Measurements from ENCODE around the gene FCAMR.

FCAMR gene

DNA sequence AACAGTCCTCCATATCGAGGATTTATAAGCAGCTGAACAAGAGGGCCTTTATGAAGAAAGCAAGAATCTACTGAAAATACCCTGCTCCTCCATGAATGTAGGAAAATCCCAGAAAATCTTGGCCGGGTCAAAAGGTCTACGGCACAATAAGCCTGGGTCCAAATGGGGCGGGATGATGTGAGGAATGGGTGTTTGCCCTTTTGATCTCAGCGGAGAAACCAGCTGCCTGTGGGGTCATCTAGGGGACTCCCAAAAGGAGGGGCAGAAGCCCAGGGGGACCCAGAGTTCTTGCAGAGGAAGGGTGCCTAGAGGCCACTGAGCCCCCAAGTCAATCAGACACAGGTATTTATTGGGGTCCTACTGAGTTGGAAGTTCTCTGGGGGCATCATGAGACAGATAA, 12.6 kb downstream of the FCAMR start:
- no peak for DNase-seq (ENCODE audit: low spot score)

DNA sequence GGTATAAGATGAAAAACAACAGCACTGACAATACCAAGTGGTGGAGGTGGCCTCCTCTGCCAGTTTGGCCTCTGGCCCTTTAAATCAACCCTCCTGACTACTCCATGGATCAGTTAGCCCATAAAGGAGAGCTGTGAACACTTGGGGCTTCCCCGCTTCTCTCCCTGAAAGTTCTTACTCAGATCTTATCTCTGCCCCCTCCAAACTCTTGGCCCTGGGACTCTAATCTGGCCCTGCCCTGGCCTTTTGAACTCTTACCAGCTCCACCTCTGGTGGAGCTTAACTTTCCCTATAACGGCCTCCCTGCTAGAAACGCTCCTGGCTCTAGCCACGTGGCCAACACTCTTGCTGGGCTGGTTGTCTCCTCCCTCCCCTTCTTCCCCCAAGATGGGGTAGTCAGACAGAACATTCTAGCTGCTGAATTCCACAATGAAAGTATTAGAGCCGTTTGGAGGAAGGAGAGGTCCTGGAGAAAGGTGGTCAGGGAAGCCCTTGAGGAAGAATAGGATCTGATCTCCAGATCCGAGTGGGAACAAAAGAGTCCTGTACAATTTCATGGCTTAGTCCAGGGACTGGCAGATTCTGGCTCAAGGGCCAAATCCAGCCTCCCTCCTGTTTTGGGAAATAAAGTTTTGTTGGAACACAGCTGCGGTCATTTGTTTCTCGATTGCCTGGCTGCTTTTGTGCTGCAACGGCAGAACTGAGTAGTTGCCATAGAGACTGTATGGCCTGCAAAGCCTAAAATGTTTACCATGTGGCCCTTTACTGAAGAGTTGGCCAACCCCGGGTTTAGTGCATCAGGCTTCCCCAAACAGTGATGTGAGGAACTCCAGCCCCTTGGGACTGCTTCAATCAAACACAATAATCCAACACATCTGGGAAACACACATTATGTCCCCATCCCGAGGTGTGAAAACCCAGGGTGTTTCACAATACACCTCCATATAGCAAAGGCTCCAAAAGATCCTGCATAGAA, 14.5 kb downstream of the FCAMR start:
- no peak for DNase-seq (ENCODE audit: low spot score)

DNA sequence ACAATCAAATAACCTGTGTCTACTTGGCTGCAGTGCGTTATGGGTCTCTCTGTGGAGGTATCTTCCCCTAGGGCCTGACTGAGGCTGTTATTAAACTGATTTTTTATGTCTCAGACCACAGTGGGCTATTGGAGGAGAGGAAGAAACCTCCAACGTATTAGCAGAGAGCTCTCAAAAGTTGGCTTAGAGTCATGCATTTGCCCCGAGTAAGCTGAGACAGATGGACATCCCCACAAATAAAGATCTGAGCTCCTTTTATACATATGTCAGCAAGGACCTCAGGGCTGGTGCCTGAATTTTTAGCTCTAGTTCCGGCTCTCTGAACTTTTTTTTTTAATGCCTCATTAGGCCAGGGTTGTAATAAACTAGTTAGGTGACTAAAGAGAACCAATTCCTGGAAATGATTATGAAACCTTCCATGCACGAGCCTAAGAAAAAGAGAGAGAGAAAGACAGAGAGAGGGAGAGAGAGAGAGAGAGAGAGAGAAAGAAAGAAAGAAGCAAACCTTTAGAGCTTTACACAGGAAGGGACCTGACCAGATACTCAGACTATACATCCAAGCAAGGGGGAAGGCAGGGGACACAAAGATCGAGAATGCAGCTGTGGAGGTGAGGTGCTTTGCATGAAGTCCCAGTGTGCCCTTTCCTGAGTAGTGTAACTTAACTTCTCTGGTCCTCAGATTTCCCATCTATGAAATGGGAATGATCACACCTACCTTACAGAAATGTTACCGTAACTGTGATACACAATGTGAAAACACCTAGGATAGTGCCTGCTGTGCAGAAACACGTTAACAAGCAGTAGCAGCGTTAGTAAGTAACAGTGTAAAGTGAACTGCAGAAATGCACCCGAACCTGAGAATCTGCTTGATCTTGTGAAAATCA, 15.6 kb downstream of the FCAMR start:
- no peak for DNase-seq (ENCODE audit: low spot score)

DNA sequence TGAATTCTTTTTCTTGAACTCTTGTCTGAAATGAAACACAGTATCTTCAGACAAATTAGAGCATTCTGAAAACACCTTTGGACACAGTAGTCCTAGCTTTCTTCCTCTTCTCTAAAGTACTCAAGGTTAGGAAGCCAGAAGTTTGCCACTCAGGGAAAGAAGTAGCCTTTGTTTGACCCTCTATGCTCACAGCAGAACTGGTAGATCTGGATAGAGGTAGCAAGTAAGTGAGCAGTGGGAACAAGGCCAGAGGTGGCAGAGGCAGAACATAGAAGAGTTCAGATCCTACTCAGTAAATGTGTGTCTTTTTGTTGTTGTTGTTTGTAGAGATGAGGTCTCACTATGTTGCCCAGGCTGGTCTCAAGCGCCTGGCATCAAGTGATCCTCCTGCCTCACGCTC, 16.6 kb downstream of the FCAMR start:
- no peak for DNase-seq (ENCODE audit: low spot score)

DNA sequence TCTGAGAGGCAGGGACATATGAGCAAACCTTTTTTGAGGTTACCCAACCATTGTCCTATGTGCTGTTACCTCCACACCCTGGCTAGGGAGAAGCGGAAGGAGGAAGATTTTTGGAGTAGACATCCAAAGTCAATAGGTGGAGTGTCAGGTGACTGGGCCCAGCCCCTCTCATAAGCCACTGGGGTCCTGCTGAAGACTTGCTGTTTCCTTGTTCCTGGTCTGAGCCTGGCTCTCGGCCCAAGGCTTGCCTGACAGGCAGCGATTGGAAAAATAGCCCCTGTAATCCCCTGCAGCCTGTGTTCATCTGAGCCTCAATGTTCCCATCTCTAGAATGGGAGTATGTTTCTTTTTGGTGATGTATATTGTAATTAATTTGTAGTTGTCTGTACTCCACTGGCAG, 17.1 kb downstream of the FCAMR start:
- no peak for DNase-seq (ENCODE audit: low spot score)

DNA sequence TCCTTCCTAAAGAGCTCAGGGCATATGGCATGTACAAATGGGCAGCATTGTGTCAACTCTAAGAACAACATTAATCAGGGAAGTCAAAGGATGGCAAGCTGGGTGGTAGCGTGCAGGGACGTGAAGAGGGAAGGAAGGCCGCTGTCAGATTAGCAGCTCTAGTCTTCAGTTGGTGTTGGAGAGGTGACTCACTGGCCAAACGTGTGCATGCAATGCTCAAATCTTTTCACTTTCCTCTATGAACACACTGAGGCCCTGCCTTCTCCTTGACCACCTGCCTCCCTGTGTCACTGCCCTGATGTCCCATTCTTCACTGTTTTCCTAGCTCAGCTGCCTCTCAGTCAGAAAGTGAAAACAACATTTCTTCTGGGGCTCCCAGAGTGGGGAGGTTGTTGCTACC, 18.1 kb downstream of the FCAMR start:
- no peak for DNase-seq (ENCODE audit: low spot score)

DNA sequence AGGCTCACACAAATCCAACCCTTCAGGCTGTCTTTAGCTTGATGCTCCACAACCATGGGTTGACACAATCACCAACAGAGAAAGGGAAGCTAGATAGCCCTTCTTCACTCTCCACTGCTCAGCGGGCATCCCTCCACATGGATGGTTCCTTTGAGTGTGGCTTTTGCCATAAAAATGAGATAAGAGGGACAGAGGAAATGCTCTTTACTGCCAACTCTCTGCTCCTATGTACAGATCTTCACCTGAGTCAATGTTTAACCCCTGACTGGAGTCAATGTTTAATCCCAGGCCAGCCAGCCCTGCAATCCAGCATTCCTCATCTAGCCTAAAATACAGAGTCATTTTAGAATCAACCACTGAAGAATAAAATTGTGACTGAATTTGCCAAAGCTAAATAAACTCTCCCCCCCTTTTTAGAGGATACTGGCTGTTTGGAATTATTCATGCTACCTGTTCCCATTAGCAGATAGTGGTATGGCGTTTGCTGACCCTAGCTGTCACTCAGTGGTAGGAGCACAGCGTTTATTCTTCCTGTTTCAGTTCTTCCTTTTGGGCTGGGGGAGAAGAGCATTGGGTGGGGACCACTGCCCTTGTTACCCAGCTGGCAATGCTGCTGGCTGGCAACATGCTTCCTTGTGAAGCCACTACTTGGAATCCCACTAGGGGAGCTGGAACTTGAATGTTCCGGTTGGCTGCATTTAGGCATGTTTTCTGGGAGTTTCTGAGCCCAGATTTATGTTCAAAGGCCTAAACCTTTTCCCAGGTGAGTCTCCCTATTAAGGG, 18.8 kb downstream of the FCAMR start:
- DNase-seq (ENCODE audit: low spot score) = no peak

DNA sequence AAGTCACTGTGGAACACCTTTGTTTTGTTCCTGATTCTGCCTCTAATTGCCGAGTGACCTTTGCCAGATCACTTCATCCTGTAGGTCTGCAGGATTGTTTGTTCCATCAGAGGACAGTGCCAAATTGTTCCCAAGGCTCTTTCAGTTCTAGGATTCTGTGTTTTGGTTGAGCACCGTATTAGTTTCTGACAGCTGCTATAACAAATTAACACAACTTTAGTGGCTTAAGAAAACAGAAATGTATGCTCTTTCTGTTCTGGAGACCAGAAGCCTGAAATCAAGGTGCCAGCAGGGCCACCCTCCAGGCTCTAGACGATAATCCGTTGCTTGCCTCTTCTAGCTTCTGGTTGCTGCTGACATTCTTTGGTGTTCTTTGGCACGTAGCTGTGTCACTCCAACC, 20.6 kb downstream of the FCAMR start:
- no peak for DNase-seq (ENCODE audit: low spot score)

DNA sequence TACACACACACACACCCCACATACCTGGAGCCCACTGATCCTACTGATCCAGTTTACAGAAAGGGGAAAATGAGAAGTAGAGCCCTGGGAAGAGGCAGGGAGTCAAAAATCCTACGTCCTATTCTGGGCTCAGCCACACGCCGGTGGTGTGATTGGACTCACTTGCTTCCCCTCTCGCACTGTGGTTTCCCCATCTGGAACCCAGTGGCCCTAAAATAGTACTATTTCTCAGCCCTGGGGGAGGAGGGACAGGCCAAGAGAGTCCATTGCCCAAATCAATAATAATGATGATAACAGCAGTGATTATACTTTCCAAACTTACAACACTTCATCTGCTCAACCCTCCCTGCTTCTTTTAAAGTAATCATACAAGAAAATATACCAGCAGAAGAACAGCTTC, 21.1 kb downstream of the FCAMR start:
- DNase-seq (ENCODE audit: low spot score) = no peak

DNA sequence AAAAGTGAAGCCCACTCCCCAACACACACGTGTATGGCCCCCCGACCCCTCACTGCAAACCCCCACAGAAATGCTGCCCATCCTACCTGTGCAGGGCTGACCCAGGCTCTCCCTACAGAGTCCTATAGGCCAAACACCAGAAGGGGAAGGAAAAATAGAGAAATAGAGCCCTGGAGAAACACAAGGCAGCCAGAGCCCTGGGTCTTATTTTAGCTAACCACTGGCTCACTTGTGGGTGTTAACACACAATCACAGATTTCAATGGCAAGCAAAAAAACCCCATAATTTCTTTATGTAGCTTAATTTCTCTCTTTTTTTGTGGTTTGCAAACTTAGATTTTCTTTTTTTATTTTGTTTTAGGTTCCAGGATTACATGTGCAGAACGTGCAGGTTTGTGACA, 23.0 kb downstream of the FCAMR start:
- no peak for DNase-seq (ENCODE audit: low spot score)

DNA sequence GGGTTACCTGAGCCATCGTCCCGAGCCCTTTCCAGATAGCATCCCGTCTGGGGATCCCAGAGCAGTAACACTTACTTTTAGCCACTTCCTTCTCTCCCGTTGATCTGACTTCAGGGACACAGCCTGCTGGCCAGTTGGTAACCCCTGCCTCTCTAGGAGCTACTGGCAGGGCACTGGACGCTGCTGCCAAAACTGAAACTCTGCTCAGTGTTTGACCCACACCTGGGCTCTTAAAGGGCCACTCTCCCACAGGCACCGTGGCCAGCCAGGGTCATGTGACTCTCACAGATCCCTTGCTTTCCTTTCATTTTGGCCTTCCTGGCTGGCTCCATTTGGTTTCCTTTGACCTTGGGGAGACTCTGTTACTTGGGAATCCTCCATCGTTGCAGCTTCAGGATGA, 24.0 kb downstream of the FCAMR start, which contains the start of gene PIGR:
PIGR (minus strand) TSS at position 206 of the 400 bp plus-strand sequence. CDS start 5,935 bp downstream, outside the sequence.
- no peak for DNase-seq (ENCODE audit: low spot score)

DNA sequence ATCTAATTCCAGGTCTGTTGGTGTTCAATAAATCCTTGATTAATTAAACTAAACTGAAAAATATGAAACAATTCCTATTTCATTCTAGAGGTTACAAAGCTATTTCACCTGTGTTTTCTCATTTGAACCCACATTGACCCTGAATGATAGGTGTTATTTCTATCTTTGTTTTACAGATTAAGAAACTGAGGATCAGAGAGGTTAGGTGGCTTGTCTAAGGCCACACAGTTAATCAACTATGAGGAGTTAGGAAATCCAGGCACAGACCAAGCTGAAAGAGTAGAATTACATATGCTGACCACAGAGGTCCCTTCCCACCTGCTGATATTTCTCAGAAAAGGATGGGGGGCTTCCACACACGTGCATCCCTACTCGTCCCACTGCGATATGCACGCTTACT, 24.5 kb downstream of the FCAMR start:
- no peak for DNase-seq (ENCODE audit: low spot score)

DNA sequence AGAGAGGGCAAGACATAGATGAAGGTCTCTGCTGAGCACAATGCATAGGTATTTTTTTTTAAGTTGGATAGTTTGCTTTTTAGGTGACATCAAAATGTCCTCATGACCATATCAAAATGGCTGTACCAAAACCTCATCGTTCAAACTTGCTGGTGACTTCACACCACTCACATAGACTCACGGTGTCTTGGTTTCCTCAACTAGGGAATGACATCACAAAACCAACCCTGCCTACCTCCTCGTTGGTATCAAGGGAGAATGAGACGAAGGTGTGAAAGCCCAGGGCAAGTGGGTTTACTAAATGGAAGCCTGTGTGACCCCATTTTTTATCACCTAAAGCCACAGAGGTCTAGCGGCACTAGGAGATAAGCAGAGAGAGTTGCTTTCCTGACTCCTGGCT, 25.6 kb downstream of the FCAMR start:
- DNase-seq (ENCODE audit: low spot score) = no peak

DNA sequence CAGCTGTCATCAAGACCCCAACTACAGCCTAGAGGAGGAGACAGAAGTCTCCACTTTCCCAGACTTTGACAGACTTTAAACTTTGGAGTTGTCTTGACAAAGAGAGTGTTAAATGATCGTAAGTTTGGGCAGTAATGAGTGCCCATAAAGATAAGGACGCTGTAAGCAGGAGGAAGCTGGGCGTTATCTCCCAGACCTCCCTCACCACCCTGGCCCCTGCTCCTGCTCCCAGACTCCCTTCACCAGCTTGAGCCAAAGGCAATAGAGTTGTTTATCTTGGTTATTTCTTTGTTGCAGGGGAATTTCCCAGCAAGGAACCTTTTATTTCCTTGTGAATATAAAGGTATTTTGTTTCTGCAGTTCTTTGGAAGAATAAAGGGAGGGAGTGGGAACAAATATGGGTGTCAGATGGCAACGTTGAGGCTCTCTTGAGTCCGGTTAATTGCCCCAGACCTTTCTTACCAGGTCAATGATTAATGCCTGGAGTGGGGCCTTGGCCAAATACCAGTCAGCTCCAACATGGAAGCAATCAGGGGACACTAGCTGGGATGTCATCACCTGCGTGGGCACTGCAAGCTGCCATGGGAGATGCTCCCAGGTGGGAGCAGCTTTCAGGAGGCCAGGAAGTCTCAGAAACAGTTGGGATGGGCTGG, 28.4 kb downstream of the FCAMR start:
- DNase-seq (ENCODE audit: low spot score) = no peak

DNA sequence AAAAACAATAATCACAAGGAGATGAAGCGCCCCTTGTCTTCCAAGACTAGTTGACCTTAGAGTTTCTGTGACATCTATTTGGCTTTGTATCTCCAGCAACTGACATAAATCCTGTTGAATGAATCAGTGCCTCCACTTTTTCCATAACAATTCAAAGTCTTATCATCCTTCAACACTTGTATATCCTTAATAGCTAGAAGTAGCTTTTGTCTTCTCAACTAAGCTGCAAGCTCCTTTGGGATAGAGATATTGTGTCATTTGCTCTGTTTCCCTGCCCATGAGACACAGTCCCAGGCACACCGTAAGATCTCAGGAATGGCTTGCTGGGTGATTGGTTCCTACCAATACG, 29.7 kb downstream of the FCAMR start:
- DNase-seq (ENCODE audit: low spot score) = no peak

DNA sequence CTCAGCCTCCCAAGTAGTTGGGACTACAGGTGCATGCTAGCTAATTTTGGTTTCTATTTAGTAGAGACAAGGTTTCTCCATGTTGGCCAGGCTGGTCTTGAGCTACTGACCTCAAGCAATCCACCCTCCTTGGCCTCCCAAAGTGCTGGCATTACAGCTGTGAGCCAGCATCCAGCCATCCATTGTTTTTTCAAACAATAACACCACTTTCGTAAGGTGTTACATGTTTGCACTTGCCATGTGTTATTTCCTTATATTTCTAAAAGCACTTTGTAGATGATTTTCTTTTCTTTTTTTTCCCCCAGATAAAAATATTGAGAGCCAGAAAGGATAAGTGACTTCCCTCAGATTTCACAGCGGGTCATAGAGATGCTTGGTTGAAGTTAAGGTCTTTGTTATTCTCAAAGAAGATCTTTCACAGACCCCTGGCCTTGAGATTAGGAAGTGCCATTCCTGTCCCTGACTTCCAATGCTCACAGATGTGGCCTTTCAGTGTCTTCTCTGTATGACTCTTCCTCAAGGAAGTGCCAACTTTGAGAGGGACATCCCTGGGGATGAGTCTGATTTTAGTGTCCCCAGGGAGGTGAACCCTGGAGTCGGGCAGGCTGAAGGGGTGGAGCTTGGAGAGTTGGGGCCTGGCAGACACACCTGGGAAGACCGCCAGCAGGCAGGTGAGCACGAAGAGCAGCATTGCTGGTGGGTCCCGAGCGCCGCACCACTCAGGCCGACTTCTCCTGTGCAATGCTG, 30.2 kb downstream of the FCAMR start:
- DNase-seq (ENCODE audit: low spot score) = no peak

DNA sequence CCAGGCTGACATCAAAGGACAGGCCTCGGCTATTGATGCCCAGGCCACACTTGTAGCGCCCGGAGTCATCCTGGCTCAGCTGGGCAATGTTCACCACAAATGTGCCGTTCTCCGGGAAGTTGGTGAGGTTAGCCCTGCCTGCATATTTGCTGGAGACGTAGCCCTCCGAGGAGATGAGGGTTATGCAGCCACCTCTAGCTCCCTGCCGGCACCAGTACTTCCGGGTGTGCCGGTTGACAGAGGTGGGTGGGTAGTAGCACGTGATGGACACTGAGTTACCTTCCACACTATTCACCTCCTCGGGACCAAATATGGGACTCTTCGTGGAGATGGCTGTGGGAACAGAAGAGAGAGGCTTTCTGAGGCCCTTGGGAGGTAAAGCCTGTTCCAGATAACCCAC, 31.1 kb downstream of the FCAMR start:
- DNase-seq (ENCODE audit: low spot score) = no peak

DNA sequence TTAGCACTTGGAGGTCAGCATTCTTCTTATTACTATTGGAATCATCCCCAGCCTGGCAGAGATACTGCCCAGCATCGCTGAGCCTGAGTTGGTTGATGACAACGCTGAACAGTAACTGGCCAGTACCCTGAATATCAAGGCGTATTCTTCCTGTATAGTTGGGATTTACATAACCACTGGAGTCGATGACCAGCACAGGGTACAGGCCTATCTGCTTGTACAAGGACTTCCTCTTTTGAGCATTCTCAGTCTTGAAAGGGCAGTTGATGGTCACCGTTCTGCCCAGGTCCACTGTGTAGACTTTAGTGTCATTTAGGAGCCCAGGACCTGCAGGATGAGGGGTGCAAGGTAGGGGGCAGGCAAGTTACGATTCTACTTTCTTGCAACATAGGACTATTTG, 32.8 kb downstream of the FCAMR start:
- no peak for DNase-seq (ENCODE audit: low spot score)

DNA sequence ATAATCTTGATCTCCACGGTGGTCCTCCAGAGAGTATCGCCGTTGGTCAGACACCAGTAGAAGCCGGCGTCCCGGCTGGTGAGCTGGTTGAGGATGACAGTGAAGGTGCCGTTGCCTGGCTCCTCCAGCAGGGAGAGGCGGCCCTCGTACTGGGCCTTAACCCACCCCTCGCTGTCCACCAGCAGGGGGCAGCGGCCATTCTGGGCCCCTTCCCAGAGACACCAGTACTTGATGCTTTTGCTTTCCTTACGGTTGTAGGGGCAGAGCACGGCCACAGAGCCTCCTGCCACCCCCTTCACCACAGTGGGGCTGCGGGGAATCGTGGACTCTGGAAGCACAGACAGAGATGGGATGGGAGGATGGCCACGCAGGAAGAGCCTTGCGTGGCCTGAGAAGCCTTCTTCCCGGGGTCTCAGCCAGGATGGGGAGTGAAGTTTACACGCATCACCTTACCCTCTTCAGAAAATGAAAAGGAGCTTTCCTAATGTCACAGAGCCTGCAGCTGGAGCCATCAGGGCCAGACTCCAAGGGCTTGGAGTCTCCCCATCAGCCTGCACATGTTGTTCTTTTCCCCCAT, 34.7 kb downstream of the FCAMR start:
- DNase-seq (ENCODE audit: low spot score) = peak; percentile 7

DNA sequence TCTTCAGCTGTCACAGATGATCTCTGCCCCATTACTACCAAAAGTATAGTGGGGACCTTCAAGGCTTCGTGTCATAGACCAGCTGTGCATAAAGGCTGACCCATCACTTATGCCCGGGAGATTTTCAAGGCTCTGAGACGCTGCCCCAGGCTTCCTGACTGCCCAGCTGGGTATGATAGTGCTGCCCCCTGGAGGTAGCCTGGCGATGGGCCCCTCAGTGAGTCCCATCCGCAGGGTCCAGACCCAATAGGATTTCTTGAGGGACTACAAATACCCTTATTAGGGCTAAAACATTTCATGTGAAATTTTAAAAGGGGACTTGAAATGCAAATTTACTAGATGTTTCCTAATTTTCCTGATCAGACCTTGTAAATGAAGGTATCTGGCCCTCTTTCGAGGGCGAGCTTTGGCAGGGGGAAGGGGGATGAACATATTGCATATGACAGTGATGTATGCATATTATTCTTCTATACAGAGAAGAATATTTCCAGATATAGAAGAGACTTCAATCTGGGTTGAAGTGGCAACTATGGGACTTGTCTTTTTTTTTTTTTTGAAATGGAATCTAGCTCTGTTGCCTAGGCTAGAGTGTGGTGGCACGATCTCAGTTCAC, 36.8 kb downstream of the FCAMR start:
- no peak for DNase-seq (ENCODE audit: low spot score)

Measured in SK-N-DZ (cell line).